ENCODE measurements around the gene RPS6KA4. TPM values are rescaled to one million over a fixed set of nuclear protein-coding genes. Genes with fewer than 3 reads are reported as not detected.
"Not testable (repeated sequence)": the region's sequence is repeated elsewhere in the genome, so short reads cannot be mapped to it uniquely, and the experiment has no call there.

RPS6KA4 gene
- polyA plus RNA-seq, 1 donor (not counting 4 experiments of a cell fraction or from before 2014, with no cell fraction given): 52.4 TPM

- TF ChIP-seq CTCF (optimal IDR thresholded peaks at IDR 0.05 in 1 of 3, IDR thresholded peaks at IDR 0.05 in 1 of 3, conservative IDR thresholded peaks at IDR 0.05 in 1 of 3; ENCODE audit: extremely low read depth in 1 of 3, insufficient read depth in 2 of 3, low read length in 3 of 3): no peak
- TF ChIP-seq EZH2 (IDR thresholded peaks at IDR 0.05; ENCODE audit: low read length): no peak
- peaks cover 62% of the 10 kb centered on the region for H3K4me1 ChIP-seq (ENCODE audit: control insufficient read depth, extremely low read depth, insufficient read depth, low read length)
- no peaks in the 10 kb centered on the region for H4K20me1 ChIP-seq (ENCODE audit: control insufficient read depth, extremely low read depth, insufficient read depth, low read length)
- peak overlapping the region; percentile 72 for H3K27ac ChIP-seq (ENCODE audit: control insufficient read depth, insufficient read depth, low read length)
- H3K27me3 ChIP-seq (ENCODE audit: control insufficient read depth, extremely low read depth, insufficient read depth, low read length): no peaks in the 10 kb centered on the region
- H3K4me3 ChIP-seq (ENCODE audit: control insufficient read depth in 2 of 3, extremely low read depth in 1 of 3, insufficient read depth in 2 of 3, low read depth in 1 of 3, low read length in 3 of 3): no peak overlapping the region
- no peak for DNase-seq (ENCODE audit: low read depth, low spot score)
- peaks cover 2% of the 10 kb centered on the region for H3K9me1 ChIP-seq (ENCODE audit: control insufficient read depth, extremely low read depth, insufficient read depth, low read length)
- peaks cover 19 to 21% of the 10 kb centered on the region in 2 experiments for H3K36me3 ChIP-seq (ENCODE audit: control insufficient read depth in 2 of 2, extremely low read depth in 1 of 2, insufficient read depth in 2 of 2, low read length in 2 of 2)
- H3K9me3 ChIP-seq (ENCODE audit: control insufficient read depth, low read depth, low read length): no peaks in the 10 kb centered on the region
- no peak overlapping the region for H2AFZ ChIP-seq (ENCODE audit: control insufficient read depth, low read length)
- dilution Hi-C loops (cut with MboI; ENCODE audit: extremely low pct_ligation_motif_present, low sequenced_read_pairs): no loop called here
- H3K79me2 ChIP-seq (ENCODE audit: control insufficient read depth, insufficient read depth, low read length): peaks cover 21% of the 10 kb centered on the region
- H3K9ac ChIP-seq (ENCODE audit: control insufficient read depth, extremely low read depth, insufficient read depth, low read length): no peak overlapping the region
- no peak overlapping the region for H3K4me2 ChIP-seq (ENCODE audit: control insufficient read depth, extremely low read depth, insufficient read depth, low read depth, low read length)
- FAIRE-seq: no peak
Observed at GRCh38 chr11:64323373-64323772, 35.6 kb upstream of the RPS6KA4 start.

- H3K4me1 ChIP-seq (ENCODE audit: control insufficient read depth, extremely low read depth, insufficient read depth, low read length): peaks cover 60% of the 10 kb centered on the region
- H3K9me1 ChIP-seq (ENCODE audit: control insufficient read depth, extremely low read depth, insufficient read depth, low read length); H4K20me1 ChIP-seq (ENCODE audit: control insufficient read depth, extremely low read depth, insufficient read depth, low read length); FAIRE-seq; H2AFZ ChIP-seq (ENCODE audit: control insufficient read depth, low read length); DNase-seq (ENCODE audit: low read depth, low spot score); dilution Hi-C loops (cut with MboI; ENCODE audit: extremely low pct_ligation_motif_present, low sequenced_read_pairs); H3K4me3 ChIP-seq (ENCODE audit: control insufficient read depth in 2 of 3, extremely low read depth in 1 of 3, insufficient read depth in 2 of 3, low read depth in 1 of 3, low read length in 3 of 3); H3K9me3 ChIP-seq (ENCODE audit: control insufficient read depth, low read depth, low read length); H3K27me3 ChIP-seq (ENCODE audit: control insufficient read depth, extremely low read depth, insufficient read depth, low read length): not testable (repeated sequence)
- H3K79me2 ChIP-seq (ENCODE audit: control insufficient read depth, insufficient read depth, low read length): peaks cover 19% of the 10 kb centered on the region
- H3K36me3 ChIP-seq (ENCODE audit: control insufficient read depth in 2 of 2, extremely low read depth in 1 of 2, insufficient read depth in 2 of 2, low read length in 2 of 2): peaks cover 19 to 21% of the 10 kb centered on the region in 2 experiments
- H3K9ac ChIP-seq (ENCODE audit: control insufficient read depth, extremely low read depth, insufficient read depth, low read length): peak overlapping the region; percentile 33
- H3K27ac ChIP-seq (ENCODE audit: control insufficient read depth, insufficient read depth, low read length): peak overlapping the region; percentile 72
- peak overlapping the region; percentile 27 for H3K4me2 ChIP-seq (ENCODE audit: control insufficient read depth, extremely low read depth, insufficient read depth, low read depth, low read length)
Observed at GRCh38 chr11:64323984-64324383, 35.0 kb upstream of the RPS6KA4 start.
